KMS-11 (cell line): ENCODE results near the gene UBE2E3.
"Not testable (repeated sequence)": the region's sequence is repeated elsewhere in the genome, so short reads cannot be mapped to it uniquely, and the experiment has no call there.

Experiments
- H2AFZ ChIP-seq: fragments of 200-600 bp; sonication (generic); 2 replicates; pipeline ENCODE4 v1.6.1; 2016; ENCODE audit warnings: antibody characterized with exemption, mixed run types, low read depth
- H3K27ac ChIP-seq: fragments of 200-600 bp; sonication (generic); 2 replicates; pipeline ENCODE4 v1.6.1; 2016; ENCODE audit warnings: mild to moderate bottlenecking, mixed run types
- H3K27me3 ChIP-seq: fragments of 200-600 bp; sonication (generic); 2 replicates; pipeline ENCODE4 v1.6.1; 2017; ENCODE audit warnings: mild to moderate bottlenecking, low read depth, mixed run types, moderate library complexity; ENCODE audit not compliant: insufficient read depth
- H3K36me3 ChIP-seq: fragments of 200-600 bp; sonication (generic); 2 replicates; pipeline ENCODE4 v1.6.1; 2017; ENCODE audit warnings: mild to moderate bottlenecking, mixed run types; ENCODE audit not compliant: insufficient read depth
- H3K4me1 ChIP-seq: fragments of 200-600 bp; sonication (generic); 2 replicates; pipeline ENCODE4 v1.6.1; 2016; ENCODE audit warnings: mild to moderate bottlenecking, low read depth, mixed run types; ENCODE audit not compliant: poor library complexity, severe bottlenecking
- H3K4me2 ChIP-seq: fragments of 200-600 bp; sonication (generic); 2 replicates; pipeline ENCODE4 v1.7.0; 2016; ENCODE audit warnings: mild to moderate bottlenecking, mixed run types
- H3K4me3 ChIP-seq: fragments of 200-600 bp; sonication (generic); IDR thresholded peaks from 2 replicates; pipeline ENCODE4 v1.6.1; 2017; ENCODE audit warnings: low read depth, low read length, mixed read lengths; ENCODE audit not compliant: insufficient read depth
- H3K79me2 ChIP-seq: fragments of 200-600 bp; sonication (generic); 2 replicates; pipeline ENCODE4 v1.6.1; 2016; ENCODE audit warnings: low read depth, mixed run types; ENCODE audit not compliant: insufficient read depth
- H3K9ac ChIP-seq: fragments of 200-600 bp; sonication (generic); 2 replicates; pipeline ENCODE4 v1.6.1; 2016; ENCODE audit warnings: mild to moderate bottlenecking, mixed run types
- H4K20me1 ChIP-seq: fragments of 200-600 bp; sonication (generic); 2 replicates; pipeline ENCODE4 v1.6.1; 2016; ENCODE audit warnings: mild to moderate bottlenecking, mixed run types; ENCODE audit not compliant: insufficient read depth
- TF ChIP-seq, protein P1 (sequence below): fragments of 200-600 bp; sonication (generic); conservative IDR thresholded peaks from 2 replicates; pipeline ENCODE4 v1.6.1; 2017; ENCODE audit warnings: low read depth, mild to moderate bottlenecking, antibody characterized with exemption, low read length, moderate library complexity, mixed read lengths

The UBE2E3 gene

DNA sequence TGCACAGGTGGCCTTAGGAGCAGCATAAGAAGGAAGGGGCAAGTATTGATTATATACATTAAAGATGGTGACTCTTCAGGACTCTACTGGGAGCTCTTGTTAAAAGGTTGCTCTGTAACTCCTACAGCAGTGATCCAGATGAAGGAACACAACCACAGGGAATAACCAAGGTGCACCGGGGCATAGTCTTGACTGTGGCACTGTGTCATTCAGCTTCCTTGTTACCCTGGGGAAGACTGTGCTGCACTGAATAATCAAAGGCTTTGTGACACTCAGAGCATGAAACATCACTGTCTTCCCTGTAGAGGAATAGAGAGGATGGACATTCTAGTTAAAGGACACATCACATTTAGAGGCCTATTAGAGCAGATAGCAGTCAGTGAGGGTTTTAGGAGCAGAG is 105.3 kb downstream of the UBE2E3 start:
- H3K36me3 ChIP-seq: no peaks in the 10 kb centered on the region
- no peak overlapping the region for H3K27ac ChIP-seq
- H3K9ac ChIP-seq: no peak overlapping the region
- no peaks in the 10 kb centered on the region for H4K20me1 ChIP-seq
- no peaks in the 10 kb centered on the region for H3K4me1 ChIP-seq
- H3K4me3 ChIP-seq: no peak overlapping the region
- H3K27me3 ChIP-seq: no peaks in the 10 kb centered on the region
- H2AFZ ChIP-seq: no peak overlapping the region
- H3K4me2 ChIP-seq: no peak overlapping the region
- H3K79me2 ChIP-seq: no peaks in the 10 kb centered on the region
- TF ChIP-seq, protein P1, sequence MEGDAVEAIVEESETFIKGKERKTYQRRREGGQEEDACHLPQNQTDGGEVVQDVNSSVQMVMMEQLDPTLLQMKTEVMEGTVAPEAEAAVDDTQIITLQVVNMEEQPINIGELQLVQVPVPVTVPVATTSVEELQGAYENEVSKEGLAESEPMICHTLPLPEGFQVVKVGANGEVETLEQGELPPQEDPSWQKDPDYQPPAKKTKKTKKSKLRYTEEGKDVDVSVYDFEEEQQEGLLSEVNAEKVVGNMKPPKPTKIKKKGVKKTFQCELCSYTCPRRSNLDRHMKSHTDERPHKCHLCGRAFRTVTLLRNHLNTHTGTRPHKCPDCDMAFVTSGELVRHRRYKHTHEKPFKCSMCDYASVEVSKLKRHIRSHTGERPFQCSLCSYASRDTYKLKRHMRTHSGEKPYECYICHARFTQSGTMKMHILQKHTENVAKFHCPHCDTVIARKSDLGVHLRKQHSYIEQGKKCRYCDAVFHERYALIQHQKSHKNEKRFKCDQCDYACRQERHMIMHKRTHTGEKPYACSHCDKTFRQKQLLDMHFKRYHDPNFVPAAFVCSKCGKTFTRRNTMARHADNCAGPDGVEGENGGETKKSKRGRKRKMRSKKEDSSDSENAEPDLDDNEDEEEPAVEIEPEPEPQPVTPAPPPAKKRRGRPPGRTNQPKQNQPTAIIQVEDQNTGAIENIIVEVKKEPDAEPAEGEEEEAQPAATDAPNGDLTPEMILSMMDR: no peak

DNA sequence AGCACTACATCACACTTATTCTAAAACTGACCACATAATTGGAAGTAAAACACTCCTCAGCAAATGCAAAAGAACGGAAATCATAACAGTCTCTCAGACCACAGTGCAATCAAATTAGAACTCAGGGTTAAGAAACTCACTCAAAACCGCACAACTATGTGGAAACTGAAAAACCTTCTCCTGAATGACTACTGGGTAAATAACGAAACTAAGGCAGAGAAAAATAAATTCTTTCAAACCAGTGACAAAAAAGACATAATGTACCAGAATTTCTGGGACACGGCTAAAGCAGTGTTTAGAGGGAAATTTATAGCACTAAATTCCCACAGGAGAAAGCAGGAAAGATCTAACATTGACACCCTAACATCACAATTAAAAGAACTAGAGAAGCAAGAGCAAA is 111.5 kb downstream of the UBE2E3 start:
- not testable (repeated sequence) for H3K79me2 ChIP-seq, H4K20me1 ChIP-seq, H3K27ac ChIP-seq, H3K4me3 ChIP-seq, H3K9ac ChIP-seq, H2AFZ ChIP-seq, H3K4me2 ChIP-seq, H3K36me3 ChIP-seq, H3K27me3 ChIP-seq
- H3K4me1 ChIP-seq: peaks cover 15% of the 10 kb centered on the region

DNA sequence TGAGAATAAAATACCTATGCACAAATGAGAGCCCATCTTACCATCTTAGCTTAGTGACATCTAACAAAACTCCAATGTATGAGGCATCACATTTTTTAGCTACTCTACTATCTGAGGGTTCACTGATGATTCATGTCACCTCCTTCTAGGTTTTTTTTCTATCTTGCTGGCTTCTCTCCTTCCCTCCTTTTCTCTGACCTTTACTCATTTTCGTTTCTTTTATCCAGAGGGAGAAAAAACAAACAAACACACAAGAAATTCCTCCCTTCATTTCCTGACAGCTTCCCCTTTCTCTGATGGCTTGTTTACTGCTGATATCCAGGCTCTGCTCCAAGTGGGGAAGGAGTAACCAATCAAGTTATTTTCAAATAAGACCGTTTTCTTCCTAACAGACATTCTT is 115.1 kb downstream of the UBE2E3 start:
- Histone ChIP-seq H2AFZ (no peak overlapping the region), H3K9ac (no peak overlapping the region), H3K79me2 (no peaks in the 10 kb centered on the region), H3K27ac (no peak overlapping the region), H3K36me3 (no peaks in the 10 kb centered on the region), H3K4me2 (no peak overlapping the region), H3K27me3 (no peaks in the 10 kb centered on the region), H4K20me1 (no peaks in the 10 kb centered on the region), H3K4me3 (no peak overlapping the region), H3K4me1 (peaks cover 15% of the 10 kb centered on the region)
- TF ChIP-seq, protein P1: no peak

DNA sequence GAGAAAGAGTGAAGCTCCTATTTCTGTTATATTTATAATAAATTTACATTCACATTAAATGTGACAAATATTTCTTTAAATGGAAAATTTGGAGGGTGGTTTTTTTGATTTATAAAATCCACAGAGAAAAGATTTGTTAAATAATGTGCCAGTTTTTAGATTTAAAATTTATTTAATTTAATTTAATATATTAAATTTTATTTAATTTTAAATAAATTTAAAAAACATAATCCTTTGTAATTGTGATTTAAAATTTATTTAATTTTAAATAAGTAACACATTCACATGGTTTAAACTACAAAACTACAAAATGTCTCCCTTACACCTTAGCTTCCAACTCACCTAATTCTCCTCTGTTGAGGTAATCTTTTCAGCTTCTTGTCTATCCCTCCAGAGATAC is 123.3 kb downstream of the UBE2E3 start:
- H4K20me1 ChIP-seq: no peaks in the 10 kb centered on the region
- no peaks in the 10 kb centered on the region for H3K79me2 ChIP-seq
- no peaks in the 10 kb centered on the region for H3K27me3 ChIP-seq
- H3K4me2 ChIP-seq: no peak overlapping the region
- H3K4me1 ChIP-seq: peaks cover 23% of the 10 kb centered on the region
- H3K9ac ChIP-seq: no peak overlapping the region
- no peaks in the 10 kb centered on the region for H3K36me3 ChIP-seq
- H3K27ac ChIP-seq: no peak overlapping the region
- no peak overlapping the region for H3K4me3 ChIP-seq
- no peak overlapping the region for H2AFZ ChIP-seq
- TF ChIP-seq, protein P1: no peak

DNA sequence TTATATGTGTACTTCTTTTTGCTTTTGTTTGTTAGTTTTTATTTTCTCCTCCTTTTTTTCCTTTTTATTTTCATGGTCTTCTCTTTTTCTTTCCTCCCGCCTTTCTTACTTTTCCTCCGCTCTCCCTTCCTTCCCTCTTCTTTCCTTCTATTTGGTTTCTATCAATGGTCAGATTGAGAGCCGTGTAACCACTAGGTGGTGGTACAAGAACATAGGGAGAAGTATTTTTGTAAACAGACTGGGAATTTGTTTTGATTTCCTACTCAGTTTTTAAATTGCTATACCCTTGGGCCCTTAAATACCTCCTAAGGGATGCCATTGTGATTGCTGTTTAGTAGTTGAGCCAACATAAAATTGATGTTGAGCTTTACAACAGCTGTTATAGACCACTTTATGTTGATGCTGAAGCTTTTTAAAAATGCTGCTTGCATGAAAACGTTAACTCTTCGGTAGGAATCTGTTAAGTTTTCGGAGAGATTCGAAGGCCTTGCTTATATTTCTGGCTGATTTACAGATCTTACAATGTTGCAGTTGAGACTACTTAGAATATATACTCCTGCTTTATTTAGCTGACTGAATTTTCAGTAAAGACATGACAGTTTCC is 124.2 kb downstream of the UBE2E3 start:
- no peak overlapping the region for H3K4me3 ChIP-seq
- H2AFZ ChIP-seq: no peak overlapping the region
- no peak overlapping the region for H3K27ac ChIP-seq
- H3K4me1 ChIP-seq: peaks cover 23% of the 10 kb centered on the region
- H3K79me2 ChIP-seq: no peaks in the 10 kb centered on the region
- no peak overlapping the region for H3K4me2 ChIP-seq
- TF ChIP-seq, protein P1: peak; percentile 86
- no peaks in the 10 kb centered on the region for H4K20me1 ChIP-seq
- no peaks in the 10 kb centered on the region for H3K27me3 ChIP-seq
- H3K9ac ChIP-seq: no peak overlapping the region
- H3K36me3 ChIP-seq: no peaks in the 10 kb centered on the region
